ENCODE measurements around the gene RBM25. TPM values are rescaled to one million over a fixed set of nuclear protein-coding genes. Genes with fewer than 3 reads are reported as not detected.
A peak's percentile ranks its signal among the peaks of the same experiment; 100 is the strongest.

Gene RBM25
- total and polyA plus RNA-seq, 10 of the 15 experiments (the other 5 are each of a cell fraction or from before 2014, with no cell fraction given): 43.4 to 125 (median 74.1) TPM

DNA sequence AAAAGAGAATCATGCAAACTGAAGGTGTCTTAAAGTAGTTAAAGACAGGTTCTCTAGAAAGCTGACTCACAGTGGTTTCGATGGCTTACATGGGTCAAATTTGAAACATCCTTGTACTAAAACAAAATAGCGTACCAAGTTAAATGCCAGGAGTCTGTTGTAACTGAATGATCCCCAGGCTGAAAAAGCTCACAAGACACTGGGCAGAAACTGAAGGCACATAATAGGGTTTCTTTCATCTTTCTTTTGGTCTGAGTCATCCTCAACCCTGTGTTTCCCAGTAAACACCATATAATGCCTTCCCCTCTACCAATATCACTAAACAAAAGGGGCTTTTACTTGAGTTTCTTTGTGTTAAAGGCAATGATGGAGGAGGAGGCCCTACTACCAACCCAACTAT, 44.2 kb upstream of the RBM25 start:
- intact Hi-C loops (cut with micrococcal nuclease; ENCODE audit: unreplicated experiment) (no loop called here), in situ Hi-C loops (cut with MboI) (no loop called here)
- Histone ChIP-seq H2AFZ (ENCODE audit: control insufficient read depth, low read depth, low read length) (no peak overlapping the region), H3K27me3 (replicated peaks in 1 of 2; ENCODE audit: control insufficient read depth in 2 of 2, insufficient read depth in 2 of 2, low read length in 1 of 2) (no peaks in the 10 kb centered on the region), H3K4me2 (ENCODE audit: control insufficient read depth, insufficient read depth) (peak overlapping the region; percentile 72), H3K9ac (ENCODE audit: control insufficient read depth, insufficient read depth, low read length) (no peak overlapping the region), H3K4me3 (0 out of 2 replicates have a peak overlapping the region, but pooled peaks have one; percentile 14), H4K20me1 (ENCODE audit: control insufficient read depth, insufficient read depth) (no peaks in the 10 kb centered on the region), H3K79me2 (ENCODE audit: control insufficient read depth, insufficient read depth, low read length) (no peaks in the 10 kb centered on the region; the same call in none of the 2 replicates), H3K9me3 (replicated peaks; ENCODE audit: control insufficient read depth, insufficient read depth, low read length) (no peaks in the 10 kb centered on the region), H3K36me3 (ENCODE audit: control insufficient read depth in 2 of 2, insufficient read depth in 2 of 2, low read length in 1 of 2) (no peaks in the 10 kb centered on the region; a peak in 2 of 4 replicates), H3K27ac (ENCODE audit: control insufficient read depth, insufficient read depth) (peak overlapping the region; percentile 93), H3K4me1 (ENCODE audit: control insufficient read depth, insufficient read depth, low read length) (peaks cover 12% of the 10 kb centered on the region)
- peak; percentile 90 for DNase-seq (ENCODE audit: low read depth, low spot score)
- FAIRE-seq: no peak
- ChIA-PET SMC1A (ENCODE audit: uncharacterized antibody, unreplicated experiment) (interaction anchor here (0.8 to 3.9 kb wide), 9 partner anchors 9 to 217 kb away, joined by 3 to 23 read pairs (median 3); partner anchors contain the start of gene ZFYVE1), POLR2A (interaction anchor here (1.0 to 3.1 kb wide), 4 partner anchors 11 to 555 kb away, joined by 3 to 26 read pairs (median 4); partner anchors contain the start of genes ACOT2, RBM25 and ZFYVE1), CTCF (interaction anchor here (0.7 to 1.6 kb wide), 5 partner anchors 9 to 84 kb away, joined by 3 to 7 read pairs (median 4); partner anchors contain the start of gene ZFYVE1), RAD21 (ENCODE audit: unreplicated experiment) (interaction anchor here (0.6 to 1.4 kb wide), 4 partner anchors 11 to 240 kb away, joined by 3 to 5 read pairs (median 4); partner anchors contain the start of gene RBM25)
- BruUV-seq (replicated peaks): no TSS peak
- ATAC-seq: peak; percentile 97
- WGBS (ENCODE audit: insufficient coverage, insufficient replicate concordance, low lambda C conversion rate, missing lambda C conversion rate): 0% methylated on average over 2 of the region's 2 CpGs
- TF ChIP-seq JUNB (IDR thresholded peaks at IDR 0.05) (peak; percentile 90), MYC (IDR thresholded peaks at IDR 0.05; ENCODE audit: insufficient read depth, insufficient read length, insufficient replicate concordance, low read length, severe bottlenecking) (no peak), ZSCAN29 (IDR thresholded peaks at IDR 0.05) (no peak), CHD4 (IDR thresholded peaks at IDR 0.05) (no peak), KAT2A (conservative IDR thresholded peaks at IDR 0.05; ENCODE audit: control insufficient read depth, low read depth, low read length) (no peak), FOS (IDR thresholded peaks at IDR 0.05; ENCODE audit: borderline replicate concordance, extremely low read depth, insufficient read length) (no peak), IRF3 (IDR thresholded peaks at IDR 0.05) (no peak), NR2F1 (conservative IDR thresholded peaks at IDR 0.05) (peak; percentile 56; the same call in 1 of the 2 replicates), ZBED1 (IDR thresholded peaks at IDR 0.05; ENCODE audit: borderline replicate concordance) (peak; percentile 55; the same call in 1 of the 2 replicates), SIX5 (IDR thresholded peaks at IDR 0.05; ENCODE audit: low read depth, low read length, severe bottlenecking) (no peak), WRNIP1 (IDR thresholded peaks at IDR 0.05; ENCODE audit: borderline replicate concordance, low read depth, low read length) (no peak)
- TF ChIP-seq, protein P1, sequence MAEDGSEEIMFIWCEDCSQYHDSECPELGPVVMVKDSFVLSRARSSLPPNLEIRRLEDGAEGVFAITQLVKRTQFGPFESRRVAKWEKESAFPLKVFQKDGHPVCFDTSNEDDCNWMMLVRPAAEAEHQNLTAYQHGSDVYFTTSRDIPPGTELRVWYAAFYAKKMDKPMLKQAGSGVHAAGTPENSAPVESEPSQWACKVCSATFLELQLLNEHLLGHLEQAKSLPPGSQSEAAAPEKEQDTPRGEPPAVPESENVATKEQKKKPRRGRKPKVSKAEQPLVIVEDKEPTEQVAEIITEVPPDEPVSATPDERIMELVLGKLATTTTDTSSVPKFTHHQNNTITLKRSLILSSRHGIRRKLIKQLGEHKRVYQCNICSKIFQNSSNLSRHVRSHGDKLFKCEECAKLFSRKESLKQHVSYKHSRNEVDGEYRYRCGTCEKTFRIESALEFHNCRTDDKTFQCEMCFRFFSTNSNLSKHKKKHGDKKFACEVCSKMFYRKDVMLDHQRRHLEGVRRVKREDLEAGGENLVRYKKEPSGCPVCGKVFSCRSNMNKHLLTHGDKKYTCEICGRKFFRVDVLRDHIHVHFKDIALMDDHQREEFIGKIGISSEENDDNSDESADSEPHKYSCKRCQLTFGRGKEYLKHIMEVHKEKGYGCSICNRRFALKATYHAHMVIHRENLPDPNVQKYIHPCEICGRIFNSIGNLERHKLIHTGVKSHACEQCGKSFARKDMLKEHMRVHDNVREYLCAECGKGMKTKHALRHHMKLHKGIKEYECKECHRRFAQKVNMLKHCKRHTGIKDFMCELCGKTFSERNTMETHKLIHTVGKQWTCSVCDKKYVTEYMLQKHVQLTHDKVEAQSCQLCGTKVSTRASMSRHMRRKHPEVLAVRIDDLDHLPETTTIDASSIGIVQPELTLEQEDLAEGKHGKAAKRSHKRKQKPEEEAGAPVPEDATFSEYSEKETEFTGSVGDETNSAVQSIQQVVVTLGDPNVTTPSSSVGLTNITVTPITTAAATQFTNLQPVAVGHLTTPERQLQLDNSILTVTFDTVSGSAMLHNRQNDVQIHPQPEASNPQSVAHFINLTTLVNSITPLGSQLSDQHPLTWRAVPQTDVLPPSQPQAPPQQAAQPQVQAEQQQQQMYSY (CRISPR knock-in tag; IDR thresholded peaks at IDR 0.05): no peak
- TF ChIP-seq, protein P2, sequence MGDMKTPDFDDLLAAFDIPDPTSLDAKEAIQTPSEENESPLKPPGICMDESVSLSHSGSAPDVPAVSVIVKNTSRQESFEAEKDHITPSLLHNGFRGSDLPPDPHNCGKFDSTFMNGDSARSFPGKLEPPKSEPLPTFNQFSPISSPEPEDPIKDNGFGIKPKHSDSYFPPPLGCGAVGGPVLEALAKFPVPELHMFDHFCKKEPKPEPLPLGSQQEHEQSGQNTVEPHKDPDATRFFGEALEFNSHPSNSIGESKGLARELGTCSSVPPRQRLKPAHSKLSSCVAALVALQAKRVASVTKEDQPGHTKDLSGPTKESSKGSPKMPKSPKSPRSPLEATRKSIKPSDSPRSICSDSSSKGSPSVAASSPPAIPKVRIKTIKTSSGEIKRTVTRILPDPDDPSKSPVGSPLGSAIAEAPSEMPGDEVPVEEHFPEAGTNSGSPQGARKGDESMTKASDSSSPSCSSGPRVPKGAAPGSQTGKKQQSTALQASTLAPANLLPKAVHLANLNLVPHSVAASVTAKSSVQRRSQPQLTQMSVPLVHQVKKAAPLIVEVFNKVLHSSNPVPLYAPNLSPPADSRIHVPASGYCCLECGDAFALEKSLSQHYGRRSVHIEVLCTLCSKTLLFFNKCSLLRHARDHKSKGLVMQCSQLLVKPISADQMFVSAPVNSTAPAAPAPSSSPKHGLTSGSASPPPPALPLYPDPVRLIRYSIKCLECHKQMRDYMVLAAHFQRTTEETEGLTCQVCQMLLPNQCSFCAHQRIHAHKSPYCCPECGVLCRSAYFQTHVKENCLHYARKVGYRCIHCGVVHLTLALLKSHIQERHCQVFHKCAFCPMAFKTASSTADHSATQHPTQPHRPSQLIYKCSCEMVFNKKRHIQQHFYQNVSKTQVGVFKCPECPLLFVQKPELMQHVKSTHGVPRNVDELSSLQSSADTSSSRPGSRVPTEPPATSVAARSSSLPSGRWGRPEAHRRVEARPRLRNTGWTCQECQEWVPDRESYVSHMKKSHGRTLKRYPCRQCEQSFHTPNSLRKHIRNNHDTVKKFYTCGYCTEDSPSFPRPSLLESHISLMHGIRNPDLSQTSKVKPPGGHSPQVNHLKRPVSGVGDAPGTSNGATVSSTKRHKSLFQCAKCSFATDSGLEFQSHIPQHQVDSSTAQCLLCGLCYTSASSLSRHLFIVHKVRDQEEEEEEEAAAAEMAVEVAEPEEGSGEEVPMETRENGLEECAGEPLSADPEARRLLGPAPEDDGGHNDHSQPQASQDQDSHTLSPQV (IDR thresholded peaks at IDR 0.05): no peak
